ENCODE measurements around the gene SORBS2.
"Not testable (repeated sequence)": the region's sequence is repeated elsewhere in the genome, so short reads cannot be mapped to it uniquely, and the experiment has no call there.

The SORBS2 gene, protein sequence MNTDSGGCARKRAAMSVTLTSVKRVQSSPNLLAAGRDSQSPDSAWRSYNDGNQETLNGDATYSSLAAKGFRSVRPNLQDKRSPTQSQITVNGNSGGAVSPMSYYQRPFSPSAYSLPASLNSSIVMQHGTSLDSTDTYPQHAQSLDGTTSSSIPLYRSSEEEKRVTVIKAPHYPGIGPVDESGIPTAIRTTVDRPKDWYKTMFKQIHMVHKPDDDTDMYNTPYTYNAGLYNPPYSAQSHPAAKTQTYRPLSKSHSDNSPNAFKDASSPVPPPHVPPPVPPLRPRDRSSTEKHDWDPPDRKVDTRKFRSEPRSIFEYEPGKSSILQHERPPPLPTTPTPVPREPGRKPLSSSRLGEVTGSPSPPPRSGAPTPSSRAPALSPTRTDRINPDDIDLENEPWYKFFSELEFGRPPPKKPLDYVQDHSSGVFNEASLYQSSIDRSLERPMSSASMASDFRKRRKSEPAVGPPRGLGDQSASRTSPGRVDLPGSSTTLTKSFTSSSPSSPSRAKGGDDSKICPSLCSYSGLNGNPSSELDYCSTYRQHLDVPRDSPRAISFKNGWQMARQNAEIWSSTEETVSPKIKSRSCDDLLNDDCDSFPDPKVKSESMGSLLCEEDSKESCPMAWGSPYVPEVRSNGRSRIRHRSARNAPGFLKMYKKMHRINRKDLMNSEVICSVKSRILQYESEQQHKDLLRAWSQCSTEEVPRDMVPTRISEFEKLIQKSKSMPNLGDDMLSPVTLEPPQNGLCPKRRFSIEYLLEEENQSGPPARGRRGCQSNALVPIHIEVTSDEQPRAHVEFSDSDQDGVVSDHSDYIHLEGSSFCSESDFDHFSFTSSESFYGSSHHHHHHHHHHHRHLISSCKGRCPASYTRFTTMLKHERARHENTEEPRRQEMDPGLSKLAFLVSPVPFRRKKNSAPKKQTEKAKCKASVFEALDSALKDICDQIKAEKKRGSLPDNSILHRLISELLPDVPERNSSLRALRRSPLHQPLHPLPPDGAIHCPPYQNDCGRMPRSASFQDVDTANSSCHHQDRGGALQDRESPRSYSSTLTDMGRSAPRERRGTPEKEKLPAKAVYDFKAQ (N-terminal part only)

DNA sequence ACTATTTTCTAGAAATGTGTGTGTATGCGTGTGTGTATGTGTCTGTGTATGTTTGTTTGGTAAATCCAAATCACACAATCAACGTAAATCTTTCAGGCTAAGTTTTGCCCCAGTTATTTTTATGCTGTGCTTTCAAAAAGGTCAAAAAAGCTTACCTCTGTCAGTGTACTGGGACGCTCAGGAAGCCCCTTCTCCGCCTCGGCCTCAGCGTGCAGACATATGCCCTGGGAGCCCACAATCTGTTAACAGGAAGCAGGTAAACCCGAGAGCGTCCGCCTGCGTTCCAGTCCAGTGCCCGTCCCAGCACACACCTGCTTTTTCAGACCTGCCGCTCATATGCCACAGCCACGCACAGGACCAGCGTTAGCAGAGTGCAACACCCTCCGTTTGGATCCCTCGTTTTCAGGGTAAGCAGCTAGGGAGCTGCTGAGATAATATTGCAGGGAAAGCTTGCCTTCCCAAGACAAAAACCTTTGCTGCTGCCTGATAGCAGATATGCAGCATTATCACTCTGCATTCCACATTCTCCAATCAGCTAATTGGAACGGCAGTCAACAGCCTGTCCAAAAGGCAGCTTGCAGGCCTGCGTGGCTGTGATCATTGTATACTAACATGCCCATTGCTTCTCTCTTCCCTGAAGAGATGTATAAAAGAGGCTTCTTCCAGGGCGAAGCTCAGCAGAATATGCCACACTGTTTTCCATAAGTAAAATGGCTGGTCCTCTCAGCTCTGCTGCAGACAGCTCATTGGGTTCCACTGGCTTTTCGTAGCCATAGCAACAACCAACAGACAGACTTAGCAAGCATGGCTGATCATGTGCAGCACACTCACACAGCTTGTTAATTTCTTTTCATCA lies at the start of gene SORBS2:
TSS of gene SORBS2 (minus strand) at position 686 of the 856 bp plus-strand sequence. CDS start 121,623 bp downstream, outside the sequence.
- peak within 1 kb of the TSS; percentile 34 for H3K4me3 ChIP-seq (ENCODE audit: low read depth, low read length)
- TF ChIP-seq, protein P1, sequence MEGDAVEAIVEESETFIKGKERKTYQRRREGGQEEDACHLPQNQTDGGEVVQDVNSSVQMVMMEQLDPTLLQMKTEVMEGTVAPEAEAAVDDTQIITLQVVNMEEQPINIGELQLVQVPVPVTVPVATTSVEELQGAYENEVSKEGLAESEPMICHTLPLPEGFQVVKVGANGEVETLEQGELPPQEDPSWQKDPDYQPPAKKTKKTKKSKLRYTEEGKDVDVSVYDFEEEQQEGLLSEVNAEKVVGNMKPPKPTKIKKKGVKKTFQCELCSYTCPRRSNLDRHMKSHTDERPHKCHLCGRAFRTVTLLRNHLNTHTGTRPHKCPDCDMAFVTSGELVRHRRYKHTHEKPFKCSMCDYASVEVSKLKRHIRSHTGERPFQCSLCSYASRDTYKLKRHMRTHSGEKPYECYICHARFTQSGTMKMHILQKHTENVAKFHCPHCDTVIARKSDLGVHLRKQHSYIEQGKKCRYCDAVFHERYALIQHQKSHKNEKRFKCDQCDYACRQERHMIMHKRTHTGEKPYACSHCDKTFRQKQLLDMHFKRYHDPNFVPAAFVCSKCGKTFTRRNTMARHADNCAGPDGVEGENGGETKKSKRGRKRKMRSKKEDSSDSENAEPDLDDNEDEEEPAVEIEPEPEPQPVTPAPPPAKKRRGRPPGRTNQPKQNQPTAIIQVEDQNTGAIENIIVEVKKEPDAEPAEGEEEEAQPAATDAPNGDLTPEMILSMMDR (IDR thresholded peaks at IDR 0.05; ENCODE audit: low read depth, low read length, missing control alignments) = no peak
- in situ Hi-C loops (cut with HindIII; ENCODE audit: low sequenced_read_pairs) = no loop called here
- DNase-seq (ENCODE audit: low read depth) = peak; percentile 59

DNA sequence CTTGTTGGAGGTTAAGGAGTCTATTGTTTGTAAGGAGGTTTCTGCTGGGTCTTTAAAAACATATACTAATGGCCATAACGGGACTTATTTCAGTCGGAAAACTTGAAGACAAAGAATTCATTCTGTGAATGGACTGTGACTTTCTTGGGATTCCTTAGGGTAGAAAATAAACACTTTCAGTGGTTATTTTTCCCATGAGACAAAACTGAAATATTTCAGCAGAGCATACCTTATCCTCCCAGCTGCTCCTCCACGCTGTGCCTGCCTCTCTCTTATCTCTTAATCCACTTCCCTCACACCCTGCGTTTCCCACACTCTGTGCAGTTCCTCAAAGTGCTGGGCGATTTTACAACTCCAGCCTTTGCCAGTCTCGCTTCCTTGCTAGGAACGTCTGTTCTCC lies 47.1 kb upstream of the SORBS2 start:
- no peak for DNase-seq (ENCODE audit: low read depth)
- in situ Hi-C loops (cut with HindIII; ENCODE audit: low sequenced_read_pairs) = no loop called here
- no peak overlapping the region for H3K4me3 ChIP-seq (ENCODE audit: low read depth, low read length)
- TF ChIP-seq, protein P1 (IDR thresholded peaks at IDR 0.05; ENCODE audit: low read depth, low read length, missing control alignments) = no peak

DNA sequence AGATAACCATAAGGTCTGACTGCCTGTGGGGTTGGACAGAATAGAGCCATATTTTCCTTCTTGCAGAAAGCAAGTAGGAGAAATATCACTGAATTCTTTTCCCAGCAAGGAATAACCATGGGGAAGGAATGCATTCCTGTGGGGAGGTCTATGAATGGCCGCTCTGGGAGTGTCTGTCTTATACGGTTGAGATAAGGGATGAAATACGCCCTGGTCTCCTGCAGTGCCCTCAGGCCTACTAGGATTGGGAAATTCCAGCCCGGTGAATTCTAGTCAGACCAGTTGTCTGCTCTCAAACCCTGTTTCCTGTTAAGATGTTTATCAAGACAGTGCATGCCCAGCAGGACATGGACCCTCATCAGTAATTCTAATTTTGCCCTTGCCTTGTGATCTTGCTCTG lies 45.6 kb upstream of the SORBS2 start:
- DNase-seq (ENCODE audit: low read depth); in situ Hi-C loops (cut with HindIII; ENCODE audit: low sequenced_read_pairs); H3K4me3 ChIP-seq (ENCODE audit: low read depth, low read length): not testable (repeated sequence)

DNA sequence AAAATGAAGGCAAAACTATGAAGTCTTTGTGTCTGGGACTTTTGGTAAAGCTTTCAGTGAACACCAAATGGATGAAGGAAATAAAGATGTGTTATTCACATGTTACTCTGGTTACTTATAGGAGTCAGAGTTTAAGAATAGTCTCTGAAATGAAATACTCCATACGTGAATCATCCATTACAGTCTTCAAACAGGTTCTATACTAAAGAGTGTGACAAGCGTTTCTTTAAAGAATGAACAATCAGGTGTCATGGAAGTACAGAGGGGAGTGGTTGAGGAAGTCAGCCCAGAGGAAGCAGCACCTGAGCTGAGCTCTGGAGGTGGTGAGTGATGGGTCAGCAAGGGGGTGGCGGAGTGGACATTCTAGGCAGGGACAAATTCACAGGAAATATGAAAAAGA lies 41.8 kb upstream of the SORBS2 start:
- DNase-seq (ENCODE audit: low read depth) = no peak
- H3K4me3 ChIP-seq (ENCODE audit: low read depth, low read length) = no peak overlapping the region
- in situ Hi-C loops (cut with HindIII; ENCODE audit: low sequenced_read_pairs) = no loop called here
- TF ChIP-seq, protein P1 (IDR thresholded peaks at IDR 0.05; ENCODE audit: low read depth, low read length, missing control alignments) = no peak

DNA sequence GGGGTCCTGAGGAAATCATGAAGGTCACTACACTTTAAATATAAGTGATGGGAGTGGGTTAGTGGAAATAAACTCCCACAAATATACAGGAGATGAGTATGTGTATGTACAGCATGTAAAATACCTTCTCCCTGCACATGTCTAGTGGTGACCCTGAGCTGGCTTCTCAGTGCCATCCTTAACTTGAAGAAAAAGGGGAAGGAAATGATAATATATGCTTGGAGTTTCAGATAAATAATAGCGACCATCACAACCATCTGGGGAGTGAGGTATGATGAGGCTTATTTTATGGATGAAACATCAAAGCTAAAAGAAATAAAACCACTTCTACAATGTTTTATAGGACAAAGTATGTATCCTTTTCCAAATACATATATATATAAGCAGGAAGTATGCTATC lies 41.0 kb upstream of the SORBS2 start:
- in situ Hi-C loops (cut with HindIII; ENCODE audit: low sequenced_read_pairs) = no loop called here
- TF ChIP-seq, protein P1 (IDR thresholded peaks at IDR 0.05; ENCODE audit: low read depth, low read length, missing control alignments) = no peak
- no peak for DNase-seq (ENCODE audit: low read depth)
- no peak overlapping the region for H3K4me3 ChIP-seq (ENCODE audit: low read depth, low read length)

DNA sequence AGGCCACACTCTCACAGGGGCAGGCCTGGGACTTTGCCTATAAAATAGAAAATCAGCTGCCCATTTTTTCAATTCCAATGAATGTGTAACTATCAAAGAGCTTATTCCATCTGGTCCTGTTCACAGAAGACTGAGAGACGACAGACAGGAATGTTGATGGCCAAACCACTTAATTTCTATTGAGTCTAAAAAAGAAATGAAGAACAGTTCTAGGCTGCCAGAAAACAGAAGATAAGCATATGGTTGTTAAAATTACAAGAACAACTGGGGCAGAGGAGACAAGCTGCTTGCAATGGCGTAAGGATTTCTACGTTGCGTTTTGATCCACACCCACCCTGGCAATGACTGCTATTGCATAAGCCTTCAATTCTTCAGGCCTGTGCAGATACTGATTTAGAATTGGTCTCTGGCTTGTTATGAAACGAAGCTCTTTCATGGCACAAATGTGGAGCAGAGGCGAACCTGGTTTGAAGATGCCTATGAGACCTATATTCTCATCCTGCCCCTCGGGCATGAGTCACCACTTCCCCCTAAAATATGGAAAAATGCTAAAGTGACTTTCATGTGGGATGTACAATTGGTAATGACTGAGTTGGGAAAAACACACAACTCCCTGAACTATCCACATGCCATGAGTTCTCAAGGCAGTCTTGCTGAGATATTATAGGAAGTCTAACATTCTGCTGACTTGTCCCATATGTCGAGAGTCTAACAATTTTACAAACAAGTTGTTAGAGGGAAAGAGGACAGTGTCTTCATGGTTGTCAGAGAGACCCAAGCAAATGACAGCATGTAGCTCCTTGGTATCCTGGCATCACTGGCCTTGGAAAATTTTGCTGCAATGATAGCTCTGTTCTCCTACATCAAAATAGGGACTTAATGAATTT lies 37.9 kb upstream of the SORBS2 start:
- H3K4me3 ChIP-seq (ENCODE audit: low read depth, low read length) = no peak overlapping the region
- DNase-seq (ENCODE audit: low read depth) = no peak
- in situ Hi-C loops (cut with HindIII; ENCODE audit: low sequenced_read_pairs) = no loop called here
- TF ChIP-seq, protein P1 (IDR thresholded peaks at IDR 0.05; ENCODE audit: low read depth, low read length, missing control alignments) = no peak

All from astrocyte of the cerebellum (primary cell).